ENCODE data around the gene LYSMD1.

The LYSMD1 gene

DNA sequence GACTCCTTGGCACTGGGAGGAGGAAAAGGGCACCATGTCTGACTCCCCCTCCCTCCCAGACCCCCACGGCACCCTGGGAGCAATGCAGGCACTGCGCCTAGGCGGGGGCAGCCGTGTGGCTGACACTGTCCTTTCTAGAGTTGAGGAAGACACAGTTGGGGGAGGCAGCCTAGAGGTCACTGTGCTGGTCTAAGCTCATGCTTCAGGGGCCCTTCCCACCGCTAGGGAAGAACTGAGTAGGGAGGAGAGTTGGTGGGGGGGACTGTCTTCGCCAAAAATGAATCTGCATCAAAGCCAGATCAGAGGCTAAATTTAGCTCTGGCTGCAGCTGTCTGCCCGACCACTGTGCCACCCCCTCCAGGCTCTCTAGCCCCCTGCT, 22.7 kb downstream of the LYSMD1 start:
- no peak for DNase-seq (ENCODE audit: extremely low read depth, insufficient read length)
- Histone ChIP-seq H3K27me3 (replicated peaks; ENCODE audit: control insufficient read depth, insufficient read depth, low read length) (peaks cover 3% of the 10 kb centered on the region), H3K36me3 (ENCODE audit: control insufficient read depth, insufficient read depth, low read length) (no peaks in the 10 kb centered on the region), H3K4me3 (replicated peaks; ENCODE audit: low read depth, low read length) (no peak overlapping the region)
- TF ChIP-seq, protein P1, sequence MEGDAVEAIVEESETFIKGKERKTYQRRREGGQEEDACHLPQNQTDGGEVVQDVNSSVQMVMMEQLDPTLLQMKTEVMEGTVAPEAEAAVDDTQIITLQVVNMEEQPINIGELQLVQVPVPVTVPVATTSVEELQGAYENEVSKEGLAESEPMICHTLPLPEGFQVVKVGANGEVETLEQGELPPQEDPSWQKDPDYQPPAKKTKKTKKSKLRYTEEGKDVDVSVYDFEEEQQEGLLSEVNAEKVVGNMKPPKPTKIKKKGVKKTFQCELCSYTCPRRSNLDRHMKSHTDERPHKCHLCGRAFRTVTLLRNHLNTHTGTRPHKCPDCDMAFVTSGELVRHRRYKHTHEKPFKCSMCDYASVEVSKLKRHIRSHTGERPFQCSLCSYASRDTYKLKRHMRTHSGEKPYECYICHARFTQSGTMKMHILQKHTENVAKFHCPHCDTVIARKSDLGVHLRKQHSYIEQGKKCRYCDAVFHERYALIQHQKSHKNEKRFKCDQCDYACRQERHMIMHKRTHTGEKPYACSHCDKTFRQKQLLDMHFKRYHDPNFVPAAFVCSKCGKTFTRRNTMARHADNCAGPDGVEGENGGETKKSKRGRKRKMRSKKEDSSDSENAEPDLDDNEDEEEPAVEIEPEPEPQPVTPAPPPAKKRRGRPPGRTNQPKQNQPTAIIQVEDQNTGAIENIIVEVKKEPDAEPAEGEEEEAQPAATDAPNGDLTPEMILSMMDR (IDR thresholded peaks at IDR 0.05; ENCODE audit: insufficient read depth, low read length, poor library complexity, severe bottlenecking), result no peak

DNA sequence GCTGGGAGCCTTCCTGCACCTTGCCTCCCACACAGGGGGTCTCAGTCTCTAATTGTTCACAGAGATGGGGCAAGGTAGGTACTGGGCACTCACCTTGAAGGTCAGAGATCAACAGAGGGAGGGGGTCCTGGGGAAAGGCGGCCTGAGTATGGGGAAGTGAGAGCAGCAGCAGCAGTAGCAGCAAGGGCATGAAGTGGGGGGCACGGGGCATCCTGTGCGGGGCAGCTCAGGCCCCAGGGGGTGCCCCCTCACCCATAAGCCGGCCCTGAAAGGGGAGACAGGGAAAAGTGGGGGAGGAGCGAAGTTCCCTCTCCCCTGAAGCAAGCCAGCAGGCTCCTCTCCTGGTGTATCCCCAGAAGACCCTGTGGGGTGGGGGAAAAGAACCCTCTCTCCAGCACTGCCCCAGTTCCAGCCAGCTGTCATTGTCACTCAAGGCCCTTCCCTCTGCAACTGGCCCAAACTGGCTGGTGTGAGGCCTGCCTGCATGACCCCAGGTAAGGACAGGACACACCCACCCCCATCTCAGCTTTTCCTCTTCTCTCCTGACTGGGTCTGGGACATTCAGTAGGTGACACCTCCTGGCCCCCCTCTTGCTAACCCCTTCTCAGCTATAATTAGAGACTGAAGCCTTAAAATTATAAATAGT, 23.2 kb downstream of the LYSMD1 start:
- no peak overlapping the region for H3K4me3 ChIP-seq (replicated peaks; ENCODE audit: low read depth, low read length)

DNA sequence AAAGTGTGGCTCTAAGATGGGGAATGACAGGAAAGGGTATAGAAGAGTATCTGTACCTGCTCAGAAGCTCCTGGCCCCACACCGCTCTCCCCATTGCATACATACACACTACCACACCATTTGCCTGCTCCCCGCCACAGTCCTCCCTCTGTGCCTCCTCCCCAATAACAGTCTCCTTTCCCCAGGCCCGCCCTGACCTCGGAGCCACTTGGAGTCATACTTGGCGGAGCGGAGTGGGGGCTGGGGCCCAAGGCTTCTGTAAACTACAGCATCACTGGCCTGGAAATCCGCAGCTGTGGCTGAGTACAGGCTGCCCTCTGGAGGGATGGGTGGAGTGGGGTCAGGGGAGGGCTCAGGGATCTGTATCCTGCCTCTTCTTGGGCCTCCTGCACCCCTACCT, 27.9 kb downstream of the LYSMD1 start:
- no peak for DNase-seq (ENCODE audit: extremely low read depth, insufficient read length)
- H3K27me3 ChIP-seq (replicated peaks; ENCODE audit: control insufficient read depth, insufficient read depth, low read length), result 0 out of 2 replicates have a peak, but pooled peaks cover 2% of the 10 kb centered on the region
- H3K4me3 ChIP-seq (replicated peaks; ENCODE audit: low read depth, low read length), result no peak overlapping the region
- TF ChIP-seq, protein P1 (IDR thresholded peaks at IDR 0.05; ENCODE audit: insufficient read depth, low read length, poor library complexity, severe bottlenecking), result no peak
- no peaks in the 10 kb centered on the region for H3K36me3 ChIP-seq (ENCODE audit: control insufficient read depth, insufficient read depth, low read length)

More for the DNA sequence above, 23.2 kb downstream of the LYSMD1 start:
- no peaks in the 10 kb centered on the region for H3K36me3 ChIP-seq (ENCODE audit: control insufficient read depth, insufficient read depth, low read length)
- TF ChIP-seq, protein P1 (IDR thresholded peaks at IDR 0.05; ENCODE audit: insufficient read depth, low read length, poor library complexity, severe bottlenecking), result no peak
- H3K27me3 ChIP-seq (replicated peaks; ENCODE audit: control insufficient read depth, insufficient read depth, low read length), result peaks cover 3% of the 10 kb centered on the region
- no peak for DNase-seq (ENCODE audit: extremely low read depth, insufficient read length)

DNA sequence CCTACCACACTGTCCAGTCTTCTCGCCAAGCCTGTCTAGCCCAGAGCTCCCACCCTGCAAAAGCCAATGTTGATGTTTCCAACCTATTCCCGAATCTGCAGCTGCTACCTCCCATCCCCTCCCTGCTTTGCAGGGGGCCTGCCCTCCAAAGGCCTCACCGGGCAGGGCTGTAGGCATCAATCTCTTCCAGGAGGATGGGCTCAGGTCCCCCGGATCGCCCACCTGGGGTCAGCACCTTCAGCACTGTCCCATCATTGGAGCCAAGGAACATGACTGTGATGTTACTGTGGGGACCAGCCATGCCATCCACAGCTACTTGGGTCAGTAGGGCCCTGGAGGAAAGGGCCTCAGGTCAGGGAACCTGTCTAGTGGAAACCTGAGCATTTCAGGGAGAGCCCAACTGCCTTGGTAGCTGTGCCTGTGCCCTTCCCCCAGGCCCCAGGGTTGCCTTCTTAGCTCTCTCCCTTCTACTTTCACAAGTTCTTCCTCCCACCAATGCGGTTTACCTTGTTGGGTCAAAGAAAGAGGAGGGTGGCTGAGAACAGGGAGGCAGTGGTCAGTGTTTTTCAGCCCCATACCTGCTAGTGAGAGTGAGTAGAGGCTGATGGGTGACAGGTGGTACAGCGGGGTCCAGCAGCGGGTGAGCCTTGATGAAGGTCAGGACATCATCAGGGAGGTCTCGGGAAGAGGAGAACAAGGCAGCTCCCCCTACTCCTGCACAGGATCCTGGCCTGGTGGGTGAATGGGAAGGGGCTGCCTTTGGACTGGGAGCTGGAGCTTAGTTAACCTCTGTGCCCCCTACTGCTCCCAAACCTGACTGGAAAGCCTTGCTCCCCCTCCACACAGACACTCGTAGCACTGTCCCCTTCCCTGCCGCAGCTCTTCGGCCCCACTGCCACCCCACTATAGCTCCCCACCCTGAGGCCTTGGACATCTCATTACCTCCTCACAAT, 30.0 kb downstream of the LYSMD1 start:
- Histone ChIP-seq H3K36me3 (ENCODE audit: control insufficient read depth, insufficient read depth, low read length) (no peaks in the 10 kb centered on the region), H3K4me3 (replicated peaks; ENCODE audit: low read depth, low read length) (no peak overlapping the region), H3K27me3 (replicated peaks; ENCODE audit: control insufficient read depth, insufficient read depth, low read length) (0 out of 2 replicates have a peak, but pooled peaks cover 2% of the 10 kb centered on the region)
- DNase-seq (ENCODE audit: extremely low read depth, insufficient read length), result no peak
- TF ChIP-seq, protein P1 (IDR thresholded peaks at IDR 0.05; ENCODE audit: insufficient read depth, low read length, poor library complexity, severe bottlenecking), result peak; percentile 46

DNA sequence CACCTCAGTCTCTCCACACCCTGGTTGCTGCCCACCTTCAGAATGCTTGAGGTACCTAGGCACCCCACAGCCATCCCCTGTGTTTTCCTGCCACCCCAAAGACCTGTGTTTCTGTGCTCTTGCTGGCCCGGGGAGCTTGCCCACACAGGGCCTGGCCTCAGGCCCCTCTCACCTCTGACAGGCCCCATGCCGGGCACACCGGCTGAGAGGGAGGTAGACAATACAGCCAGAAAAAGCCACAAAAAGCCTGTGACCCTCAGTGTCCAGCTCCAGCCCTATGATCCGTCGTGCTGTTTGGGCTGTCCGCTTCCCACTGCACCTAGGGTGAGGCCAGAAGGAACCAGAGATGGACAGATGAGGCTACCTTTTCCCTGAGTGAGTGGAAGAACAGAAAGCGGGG, 30.7 kb downstream of the LYSMD1 start:
- TF ChIP-seq, protein P1 (IDR thresholded peaks at IDR 0.05; ENCODE audit: insufficient read depth, low read length, poor library complexity, severe bottlenecking), result no peak
- DNase-seq (ENCODE audit: extremely low read depth, insufficient read length), result no peak
- no peaks in the 10 kb centered on the region for H3K36me3 ChIP-seq (ENCODE audit: control insufficient read depth, insufficient read depth, low read length)
- H3K27me3 ChIP-seq (replicated peaks; ENCODE audit: control insufficient read depth, insufficient read depth, low read length), result no peaks in the 10 kb centered on the region
- H3K4me3 ChIP-seq (replicated peaks; ENCODE audit: low read depth, low read length), result no peak overlapping the region
